Measurements from ENCODE around the gene COX6B1. TPM values are rescaled to one million over a fixed set of nuclear protein-coding genes. Genes with fewer than 3 reads are reported as not detected.

Gene COX6B1
- polyA plus RNA-seq, 2 donors, result 1,022 to 1,339 TPM

GRCh38 chr19:35628565-35629331 is 19.4 kb upstream of the COX6B1 start, which contains the start of gene RBM42:
RBM42 (plus strand) TSS chr19:35629036; CDS start chr19:35629154, 118 bp downstream.
- H3K36me3 ChIP-seq (ENCODE audit: control insufficient read depth in 2 of 2, insufficient read depth in 2 of 2, low read length in 1 of 2), result peaks cover 12 to 27% of the 10 kb centered on the region in 2 donors
- peak within 1 kb of the TSS; percentile 97 to 98 for H3K27ac ChIP-seq (ENCODE audit: low read depth in 2 of 2, low read length in 1 of 2)
- peak within 1 kb of the TSS; percentile 84 to 97 for H3K4me3 ChIP-seq (ENCODE audit: low read depth in 1 of 2, low read length in 2 of 2)
- H3K9me3 ChIP-seq (ENCODE audit: control insufficient read depth in 2 of 2, insufficient read depth in 1 of 2, low read depth in 1 of 2, low read length in 1 of 2), result no peaks in the 10 kb centered on the region
- 0% methylated on average over 56 of the region's 56 CpGs for WGBS, 2 donors
- H3K27me3 ChIP-seq (ENCODE audit: control insufficient read depth in 1 of 2, insufficient read depth in 2 of 2, low read length in 2 of 2), result no peaks in the 10 kb centered on the region
- peaks cover 2 to 4% of the 10 kb centered on the region in 2 donors for H3K4me1 ChIP-seq (ENCODE audit: control insufficient read depth in 2 of 2, insufficient read depth in 2 of 2, low read length in 1 of 2)

GRCh38 chr19:35629332-35629633 is 18.8 kb upstream of the COX6B1 start:
- peak overlapping the region; percentile 84 to 97 for H3K4me3 ChIP-seq (ENCODE audit: low read depth in 1 of 2, low read length in 2 of 2)
- H3K27ac ChIP-seq (ENCODE audit: low read depth in 2 of 2, low read length in 1 of 2), result peak overlapping the region; percentile 63 to 89
- H3K4me1 ChIP-seq (ENCODE audit: control insufficient read depth in 2 of 2, insufficient read depth in 2 of 2, low read length in 1 of 2), result peaks cover 2 to 4% of the 10 kb centered on the region in 2 donors
- H3K27me3 ChIP-seq (ENCODE audit: control insufficient read depth in 1 of 2, insufficient read depth in 2 of 2, low read length in 2 of 2), result no peaks in the 10 kb centered on the region
- H3K9me3 ChIP-seq (ENCODE audit: control insufficient read depth in 2 of 2, insufficient read depth in 1 of 2, low read depth in 1 of 2, low read length in 1 of 2), result no peaks in the 10 kb centered on the region
- WGBS, 2 donors, result 6% methylated on average over 15 of the region's 15 CpGs
- H3K36me3 ChIP-seq (ENCODE audit: control insufficient read depth in 2 of 2, insufficient read depth in 2 of 2, low read length in 1 of 2), result peaks cover 15 to 33% of the 10 kb centered on the region in 2 donors

DNA sequence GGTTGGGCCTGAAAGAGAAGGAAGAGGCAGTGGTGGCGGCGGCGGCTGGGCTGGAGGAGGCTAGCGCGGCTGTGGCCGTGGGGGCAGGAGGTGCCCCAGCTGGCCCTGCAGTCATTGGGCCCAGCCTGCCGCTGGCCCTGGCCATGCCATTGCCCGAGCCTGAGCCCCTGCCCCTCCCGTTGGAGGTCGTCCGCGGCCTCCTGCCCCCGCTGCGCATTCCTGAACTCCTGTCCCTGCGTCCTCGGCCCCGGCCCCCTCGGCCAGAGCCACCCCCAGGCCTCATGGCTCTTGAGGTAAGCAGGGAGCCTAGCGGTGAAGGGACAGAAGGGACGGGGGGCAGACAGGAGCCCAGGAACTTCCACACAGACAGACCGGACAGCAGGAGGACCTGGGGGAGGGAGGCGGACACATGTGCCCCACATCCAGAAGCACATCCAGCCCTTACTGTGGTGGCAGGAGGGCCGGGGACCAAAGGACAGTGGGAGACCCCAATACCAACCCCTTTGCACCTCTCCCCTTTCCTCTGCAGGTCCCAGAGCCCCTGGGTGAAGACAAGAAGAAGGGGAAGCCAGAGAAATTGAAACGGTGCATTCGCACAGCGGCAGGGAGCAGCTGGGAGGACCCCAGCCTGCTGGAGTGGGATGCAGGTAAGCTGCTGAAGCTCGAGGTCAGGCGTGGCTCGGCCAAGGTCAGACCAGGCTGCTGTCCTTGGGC is 14.2 kb upstream of the COX6B1 start:
- Histone ChIP-seq H3K36me3 (ENCODE audit: control insufficient read depth in 2 of 2, insufficient read depth in 2 of 2, low read length in 1 of 2) (peaks cover 26 to 54% of the 10 kb centered on the region in 2 donors), H3K4me3 (ENCODE audit: low read depth in 1 of 2, low read length in 2 of 2) (no peak overlapping the region), H3K27me3 (ENCODE audit: control insufficient read depth in 1 of 2, insufficient read depth in 2 of 2, low read length in 2 of 2) (no peaks in the 10 kb centered on the region), H3K27ac (ENCODE audit: low read depth in 2 of 2, low read length in 1 of 2) (no peak overlapping the region), H3K9me3 (ENCODE audit: control insufficient read depth in 2 of 2, insufficient read depth in 1 of 2, low read depth in 1 of 2, low read length in 1 of 2) (no peaks in the 10 kb centered on the region), H3K4me1 (ENCODE audit: control insufficient read depth in 2 of 2, insufficient read depth in 2 of 2, low read length in 1 of 2) (peaks cover 2 to 4% of the 10 kb centered on the region in 2 donors)
- WGBS, 2 donors, result 91% methylated on average over 29 of the region's 29 CpGs

DNA sequence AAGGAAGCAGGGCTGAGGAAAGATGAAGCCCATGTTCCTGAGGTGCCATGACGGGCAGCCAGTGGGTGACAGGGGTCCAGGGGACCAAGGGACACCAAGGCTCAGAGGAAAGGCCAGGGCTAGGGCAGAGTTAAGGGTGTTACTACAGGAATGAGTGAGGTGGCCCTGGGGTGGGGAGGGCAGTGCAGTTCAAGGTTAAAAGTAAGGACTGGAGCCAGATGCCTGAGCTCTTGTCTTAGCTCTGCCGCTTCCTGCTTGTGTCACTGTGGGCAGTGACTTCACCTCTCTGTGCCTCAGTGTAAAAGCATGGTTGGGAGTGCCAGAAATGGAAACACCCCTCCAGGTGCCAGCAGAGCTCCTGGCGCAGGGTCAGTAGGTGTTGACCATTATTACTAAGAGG is 11.5 kb upstream of the COX6B1 start:
- H3K4me1 ChIP-seq (ENCODE audit: control insufficient read depth in 2 of 2, insufficient read depth in 2 of 2, low read length in 1 of 2), result peaks cover 0 to 3% of the 10 kb centered on the region in 2 donors
- H3K4me3 ChIP-seq (ENCODE audit: low read depth in 1 of 2, low read length in 2 of 2), result no peak overlapping the region
- peaks cover 26 to 42% of the 10 kb centered on the region in 2 donors for H3K36me3 ChIP-seq (ENCODE audit: control insufficient read depth in 2 of 2, insufficient read depth in 2 of 2, low read length in 1 of 2)
- H3K9me3 ChIP-seq (ENCODE audit: control insufficient read depth in 2 of 2, insufficient read depth in 1 of 2, low read depth in 1 of 2, low read length in 1 of 2), result no peaks in the 10 kb centered on the region
- no peak overlapping the region for H3K27ac ChIP-seq (ENCODE audit: low read depth in 2 of 2, low read length in 1 of 2)
- 88 to 95% methylated on average over 3 of the region's 3 CpGs for WGBS, 2 donors
- no peaks in the 10 kb centered on the region for H3K27me3 ChIP-seq (ENCODE audit: control insufficient read depth in 1 of 2, insufficient read depth in 2 of 2, low read length in 2 of 2)

- Histone ChIP-seq H3K36me3 (ENCODE audit: control insufficient read depth in 2 of 2, insufficient read depth in 2 of 2, low read length in 1 of 2) (peaks cover 24 to 40% of the 10 kb centered on the region in 2 donors), H3K9me3 (ENCODE audit: control insufficient read depth in 2 of 2, insufficient read depth in 1 of 2, low read depth in 1 of 2, low read length in 1 of 2) (no peaks in the 10 kb centered on the region), H3K4me1 (ENCODE audit: control insufficient read depth in 2 of 2, insufficient read depth in 2 of 2, low read length in 1 of 2) (peaks cover 0 to 5% of the 10 kb centered on the region in 2 donors), H3K27me3 (ENCODE audit: control insufficient read depth in 1 of 2, insufficient read depth in 2 of 2, low read length in 2 of 2) (no peaks in the 10 kb centered on the region), H3K27ac (ENCODE audit: low read depth in 2 of 2, low read length in 1 of 2) (no peak overlapping the region), H3K4me3 (ENCODE audit: low read depth in 1 of 2, low read length in 2 of 2) (no peak overlapping the region)
- whole genome bisulfite sequencing, 2 donors, result 95 to 96% methylated on average over 25 of the region's 25 CpGs
Observed at GRCh38 chr19:35637165-35637564, 11.0 kb upstream of the COX6B1 start.

DNA sequence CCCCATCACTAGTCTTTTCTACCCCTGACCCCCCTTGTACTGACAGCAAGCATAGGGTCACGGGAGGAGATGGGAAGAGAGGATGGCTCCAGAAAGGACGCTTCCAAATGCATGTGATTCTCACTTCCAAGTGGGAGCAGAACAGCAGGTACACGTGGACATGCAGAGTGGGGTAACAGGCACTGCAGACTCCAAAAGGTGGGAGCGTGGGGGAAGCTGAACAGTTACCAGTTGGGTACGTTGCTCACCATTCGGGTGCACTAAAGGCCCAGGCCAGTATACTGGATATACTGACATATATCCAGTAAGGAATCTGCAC is 8.8 kb upstream of the COX6B1 start:
- Histone ChIP-seq H3K36me3 (ENCODE audit: control insufficient read depth in 2 of 2, insufficient read depth in 2 of 2, low read length in 1 of 2) (peaks cover 11 to 21% of the 10 kb centered on the region in 2 donors), H3K27me3 (ENCODE audit: control insufficient read depth in 1 of 2, insufficient read depth in 2 of 2, low read length in 2 of 2) (no peaks in the 10 kb centered on the region), H3K9me3 (ENCODE audit: control insufficient read depth in 2 of 2, insufficient read depth in 1 of 2, low read depth in 1 of 2, low read length in 1 of 2) (no peaks in the 10 kb centered on the region), H3K27ac (ENCODE audit: low read depth in 2 of 2, low read length in 1 of 2) (no peak overlapping the region), H3K4me1 (ENCODE audit: control insufficient read depth in 2 of 2, insufficient read depth in 2 of 2, low read length in 1 of 2) (peaks cover 3 to 10% of the 10 kb centered on the region in 2 donors), H3K4me3 (ENCODE audit: low read depth in 1 of 2, low read length in 2 of 2) (no peak overlapping the region)
- WGBS, 2 donors, result 45 to 60% methylated on average over 6 of the region's 6 CpGs

- peaks cover 11 to 20% of the 10 kb centered on the region in 2 donors for H3K36me3 ChIP-seq (ENCODE audit: control insufficient read depth in 2 of 2, insufficient read depth in 2 of 2, low read length in 1 of 2)
- H3K4me3 ChIP-seq (ENCODE audit: low read depth in 1 of 2, low read length in 2 of 2), result no peak overlapping the region
- H3K9me3 ChIP-seq (ENCODE audit: control insufficient read depth in 2 of 2, insufficient read depth in 1 of 2, low read depth in 1 of 2, low read length in 1 of 2), result no peaks in the 10 kb centered on the region
- no peaks in the 10 kb centered on the region for H3K27me3 ChIP-seq (ENCODE audit: control insufficient read depth in 1 of 2, insufficient read depth in 2 of 2, low read length in 2 of 2)
- no peak overlapping the region for H3K27ac ChIP-seq (ENCODE audit: low read depth in 2 of 2, low read length in 1 of 2)
- H3K4me1 ChIP-seq (ENCODE audit: control insufficient read depth in 2 of 2, insufficient read depth in 2 of 2, low read length in 1 of 2), result peaks cover 3 to 10% of the 10 kb centered on the region in 2 donors
- 83 to 85% methylated on average over 8 of the region's 8 CpGs for WGBS, 2 donors
Observed at GRCh38 chr19:35639863-35640262, 8.3 kb upstream of the COX6B1 start.

GRCh38 chr19:35641515-35642151 is 6.5 kb upstream of the COX6B1 start, which contains the start of gene ETV2:
ETV2 (plus strand) TSS chr19:35641745; CDS start chr19:35642461, 716 bp downstream.
- Histone ChIP-seq H3K36me3 (ENCODE audit: control insufficient read depth in 2 of 2, insufficient read depth in 2 of 2, low read length in 1 of 2) (peaks cover 6 to 13% of the 10 kb centered on the region in 2 donors), H3K4me3 (ENCODE audit: low read depth in 1 of 2, low read length in 2 of 2) (no peak within 1 kb of the TSS), H3K4me1 (ENCODE audit: control insufficient read depth in 2 of 2, insufficient read depth in 2 of 2, low read length in 1 of 2) (peaks cover 3 to 10% of the 10 kb centered on the region in 2 donors), H3K9me3 (ENCODE audit: control insufficient read depth in 2 of 2, insufficient read depth in 1 of 2, low read depth in 1 of 2, low read length in 1 of 2) (no peaks in the 10 kb centered on the region), H3K27ac (ENCODE audit: low read depth in 2 of 2, low read length in 1 of 2) (no peak within 1 kb of the TSS), H3K27me3 (ENCODE audit: control insufficient read depth in 1 of 2, insufficient read depth in 2 of 2, low read length in 2 of 2) (no peaks in the 10 kb centered on the region)
- 22% methylated on average over 26 to 28 of the region's 28 CpGs for WGBS, 2 donors

- H3K27me3 ChIP-seq (ENCODE audit: control insufficient read depth in 1 of 2, insufficient read depth in 2 of 2, low read length in 2 of 2), result no peaks in the 10 kb centered on the region
- H3K9me3 ChIP-seq (ENCODE audit: control insufficient read depth in 2 of 2, insufficient read depth in 1 of 2, low read depth in 1 of 2, low read length in 1 of 2), result no peaks in the 10 kb centered on the region
- peaks cover 3 to 10% of the 10 kb centered on the region in 2 donors for H3K4me1 ChIP-seq (ENCODE audit: control insufficient read depth in 2 of 2, insufficient read depth in 2 of 2, low read length in 1 of 2)
- peaks cover 0 to 6% of the 10 kb centered on the region in 2 donors for H3K36me3 ChIP-seq (ENCODE audit: control insufficient read depth in 2 of 2, insufficient read depth in 2 of 2, low read length in 1 of 2)
- no peak overlapping the region for H3K4me3 ChIP-seq (ENCODE audit: low read depth in 1 of 2, low read length in 2 of 2)
- no peak overlapping the region for H3K27ac ChIP-seq (ENCODE audit: low read depth in 2 of 2, low read length in 1 of 2)
- whole genome bisulfite sequencing, 2 donors, result 76 to 77% methylated on average over 10 of the region's 10 CpGs
Observed at GRCh38 chr19:35642312-35642711, 5.8 kb upstream of the COX6B1 start.

Data from esophagus (tissue), 2 donors.